Left renal pelvis (tissue), 4 donors: ENCODE measurements around the gene DNM3. TPM values are rescaled to one million over a fixed set of nuclear protein-coding genes. Genes with fewer than 3 reads are reported as not detected.

ENCODE experiments used
- DNase-seq, 4 donors: peaks; one replicate each; pipeline ENCODE4 v3.0.0-alpha.2; 2013; ENCODE audit warnings: low read depth in 4 of 4, low spot score in 3 of 4
- polyA plus RNA-seq, 4 donors: library from polyadenylated mRNA; unstranded; fragments of 120-200 nt; gene quantifications; one replicate each; pipeline ENCODE4 v1.2.1, GENCODE V29; 2013; ENCODE audit not compliant: insufficient read length in 4 of 4

DNM3 gene
- polyA plus RNA-seq, 4 donors: 3.8 to 6.6 (median 4.6) TPM

- DNase-seq: no peak
Observed at GRCh38 chr1:172255223-172255560, 413.9 kb downstream of the DNM3 start.

- DNase-seq: no peak
Observed at GRCh38 chr1:172265905-172266304, 424.6 kb downstream of the DNM3 start.

DNA sequence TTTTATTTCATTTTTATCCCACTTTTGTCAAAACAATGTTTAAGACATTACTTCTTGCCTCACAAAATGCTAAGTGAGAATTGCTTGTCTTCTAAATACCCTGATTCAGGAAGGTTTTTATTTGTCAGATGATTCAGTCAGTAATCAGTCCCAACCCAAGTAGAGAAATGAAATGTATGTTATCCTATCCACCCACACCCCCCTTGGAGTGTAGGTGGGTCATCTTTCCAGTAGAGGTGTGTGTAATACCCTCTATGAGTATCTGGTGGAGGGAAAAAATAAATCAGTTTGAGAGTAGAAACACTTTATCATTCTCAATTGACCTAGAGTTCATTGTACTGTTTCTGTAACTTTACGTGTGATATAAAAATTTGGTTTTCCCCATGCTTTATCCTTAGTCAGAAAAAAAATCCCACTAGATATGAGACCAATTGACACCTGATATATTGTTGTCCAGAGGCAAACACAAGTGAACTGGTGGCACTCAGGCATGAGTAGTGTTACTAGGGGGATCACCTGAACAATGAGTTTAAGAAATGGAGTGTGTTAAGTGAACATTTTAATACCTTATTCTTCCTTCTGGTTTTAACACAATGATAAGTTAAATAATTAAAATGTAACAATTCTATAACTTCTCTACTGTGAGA, 425.4 kb downstream of the DNM3 start:
- DNase-seq: no peak

DNA sequence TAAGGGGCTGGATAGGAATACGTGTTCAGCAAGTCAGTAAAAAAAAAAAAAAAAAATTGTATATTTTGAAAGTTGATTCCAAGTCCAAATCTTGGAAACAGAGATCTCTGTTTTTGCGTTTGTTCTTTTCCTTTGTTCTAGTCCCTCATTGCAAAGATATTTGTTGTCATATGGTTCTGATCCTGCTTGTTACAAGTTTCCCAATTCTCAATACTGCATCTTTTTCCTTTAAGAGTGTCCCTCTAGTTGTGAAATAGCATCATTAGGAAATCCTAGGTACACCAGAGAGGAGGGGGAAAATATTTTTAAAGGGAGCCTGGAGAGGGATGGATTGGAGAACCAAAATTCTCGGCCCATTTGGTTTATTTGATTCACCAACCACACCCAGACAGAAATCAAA, 426.9 kb downstream of the DNM3 start:
- no peak for DNase-seq

DNA sequence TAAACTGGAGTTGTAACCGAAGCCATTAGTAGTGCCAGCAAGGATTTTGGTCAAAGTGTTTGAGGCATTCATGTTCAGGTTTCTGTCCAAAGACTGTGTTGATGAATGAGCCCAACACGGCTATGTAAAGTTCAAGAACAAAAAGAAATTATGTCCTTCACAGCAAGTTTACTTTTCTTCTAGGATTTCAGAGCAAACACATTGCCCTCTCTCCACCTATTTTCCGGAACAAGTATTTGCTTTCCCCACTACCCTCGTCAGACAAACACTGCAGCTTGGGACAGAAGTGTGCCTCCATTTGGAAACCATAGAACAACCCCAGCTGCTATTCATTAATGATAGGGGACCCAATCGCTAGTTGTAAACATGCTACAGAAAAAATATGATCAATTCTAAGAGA, 427.8 kb downstream of the DNM3 start:
- DNase-seq: no peak

GRCh38 chr1:172269644-172270043, 428.3 kb downstream of the DNM3 start:
- DNase-seq: no peak

DNA sequence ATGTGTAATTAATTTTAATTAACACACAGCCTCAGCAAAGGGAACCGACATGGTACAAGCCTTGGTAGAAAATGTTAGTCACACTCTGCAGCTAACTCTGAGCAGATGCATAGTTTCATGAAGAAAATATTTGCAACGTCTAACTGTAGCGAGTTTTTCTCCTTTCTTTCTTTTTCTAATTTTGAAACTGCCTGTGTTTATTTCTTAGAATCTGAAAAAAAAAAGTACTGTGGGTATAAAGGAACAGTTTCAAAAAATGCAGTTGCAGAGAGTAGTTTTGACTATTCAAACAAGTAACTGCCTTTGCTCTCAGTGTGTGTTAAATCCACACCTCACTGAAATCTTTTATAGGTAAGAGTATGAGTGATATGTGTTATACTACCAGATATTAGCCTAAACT, 429.3 kb downstream of the DNM3 start:
- no peak for DNase-seq

GRCh38 chr1:172272087-172272486, 430.8 kb downstream of the DNM3 start:
- no peak for DNase-seq

- no peak for DNase-seq
Observed at GRCh38 chr1:172273647-172274396, 432.5 kb downstream of the DNM3 start.

- DNase-seq: no peak
Observed at GRCh38 chr1:172275478-172275877, 434.2 kb downstream of the DNM3 start.

- no peak for DNase-seq
Observed at GRCh38 chr1:172276120-172276818, 435.0 kb downstream of the DNM3 start.

DNA sequence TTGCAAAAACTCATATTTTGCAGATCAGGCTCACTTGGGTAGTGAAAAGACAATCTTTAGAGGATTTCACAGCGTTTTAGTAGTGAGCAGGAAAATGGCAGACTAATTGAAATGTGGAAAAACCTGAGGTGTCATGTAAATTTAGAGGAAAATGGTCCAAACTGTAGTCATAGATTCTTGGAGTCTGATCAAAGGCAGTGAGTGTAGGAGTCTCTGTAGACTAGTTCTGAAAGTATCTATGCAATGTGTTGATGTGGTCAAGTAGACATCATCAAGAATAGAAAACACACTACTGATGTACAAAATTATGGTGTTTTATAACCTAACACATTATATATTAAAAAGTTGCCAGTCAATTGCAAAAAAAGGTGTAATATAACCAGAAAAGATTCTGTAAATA, 436.0 kb downstream of the DNM3 start:
- DNase-seq: no peak

GRCh38 chr1:172277989-172278388, 436.7 kb downstream of the DNM3 start:
- DNase-seq: no peak

DNA sequence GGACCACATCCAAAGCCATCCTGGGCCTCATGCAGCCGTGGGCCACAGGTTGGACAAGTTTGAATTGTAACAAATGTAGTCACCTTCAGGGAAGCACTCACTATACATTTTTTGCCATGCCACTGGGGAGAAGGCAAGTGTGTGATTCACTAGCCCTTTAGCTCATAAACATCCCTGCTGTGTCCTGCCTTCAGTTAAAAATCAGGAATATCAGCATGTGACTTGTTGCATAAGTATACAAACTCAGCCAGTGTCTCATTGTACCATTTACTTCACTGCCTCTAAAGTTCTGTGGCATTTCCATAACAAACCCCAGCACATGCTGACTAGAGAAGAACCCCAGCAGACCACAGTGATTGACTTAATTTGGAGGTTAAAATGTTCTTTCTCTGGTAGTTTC, 437.2 kb downstream of the DNM3 start:
- DNase-seq: no peak

DNA sequence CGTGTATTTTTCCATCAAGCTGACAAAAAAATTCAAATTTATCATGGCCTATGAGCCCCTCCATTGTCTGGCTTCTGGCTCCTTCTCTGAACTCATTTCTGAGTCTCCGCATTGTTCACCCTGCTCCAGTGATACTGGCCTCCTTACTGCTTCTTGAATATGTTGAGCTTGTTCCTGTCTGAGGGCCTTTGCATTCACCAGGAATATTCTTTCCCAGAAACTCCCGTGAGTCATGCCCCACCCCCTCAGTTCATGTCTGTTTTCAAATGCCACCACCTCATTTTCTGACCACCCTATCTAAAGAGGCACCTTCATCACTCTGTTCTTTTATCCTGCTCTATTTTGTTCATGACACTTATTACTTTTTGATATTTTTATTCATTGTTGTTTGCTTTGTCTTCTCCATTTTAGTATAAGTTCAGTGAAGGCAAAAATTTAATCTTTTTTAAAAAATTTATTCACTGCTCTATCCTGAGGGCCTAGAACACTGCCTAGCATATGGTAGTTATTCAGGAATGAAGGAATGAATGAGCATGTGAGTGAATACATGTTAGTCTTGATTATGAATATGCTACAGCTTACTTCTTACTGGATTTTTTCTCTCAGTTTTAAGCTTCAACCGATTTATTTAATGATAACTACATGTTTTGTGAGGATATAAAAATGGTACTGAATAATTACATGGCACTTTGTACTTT, 438.8 kb downstream of the DNM3 start:
- no peak for DNase-seq

DNA sequence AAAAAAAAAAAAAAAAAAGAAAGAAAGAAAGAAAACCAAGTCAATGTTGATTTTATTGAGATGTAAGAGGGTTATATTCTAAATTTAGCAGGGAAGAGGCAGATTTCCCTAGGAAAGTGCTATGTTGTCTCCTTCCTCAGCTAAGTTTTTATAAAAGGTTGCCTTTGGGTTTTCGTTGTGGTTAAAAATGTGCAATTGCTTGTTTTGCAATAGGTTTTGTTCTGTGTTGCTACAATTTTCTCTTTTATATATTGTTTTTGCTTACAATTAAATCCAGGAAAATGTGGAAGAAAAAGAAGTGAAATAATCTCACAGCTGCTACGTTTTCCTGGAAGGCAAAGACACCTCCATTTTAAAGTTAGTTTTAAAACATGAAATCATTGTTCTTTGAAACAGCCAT, 442.5 kb downstream of the DNM3 start:
- no peak for DNase-seq

GRCh38 chr1:172286629-172287076, 445.4 kb downstream of the DNM3 start:
- no peak for DNase-seq

DNA sequence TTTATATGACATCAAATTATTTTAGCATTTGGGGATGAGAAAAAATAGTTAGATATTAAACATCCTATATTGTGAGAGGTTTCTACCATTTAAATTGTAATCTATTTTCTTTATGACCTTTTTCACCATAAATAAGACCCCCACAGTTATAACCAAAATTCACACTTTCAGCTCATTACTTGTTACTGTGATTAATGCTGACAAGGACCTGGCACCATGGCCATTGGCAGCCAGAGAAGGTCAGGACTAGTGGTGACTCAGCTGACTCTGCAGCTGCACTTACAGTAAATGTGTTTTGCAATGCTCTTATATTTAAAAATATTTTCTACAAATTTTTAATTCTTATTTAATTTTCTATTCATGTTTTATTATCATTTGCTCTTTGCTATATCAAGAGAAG, 445.9 kb downstream of the DNM3 start:
- DNase-seq: no peak

GRCh38 chr1:172288581-172288980, 447.3 kb downstream of the DNM3 start:
- no peak for DNase-seq

- DNase-seq: no peak
Observed at GRCh38 chr1:172289448-172289847, 448.1 kb downstream of the DNM3 start.

- DNase-seq: no peak
Observed at GRCh38 chr1:172292840-172293239, 451.5 kb downstream of the DNM3 start.
